ENCODE results near the gene SAMD4A.

The SAMD4A gene

DNA sequence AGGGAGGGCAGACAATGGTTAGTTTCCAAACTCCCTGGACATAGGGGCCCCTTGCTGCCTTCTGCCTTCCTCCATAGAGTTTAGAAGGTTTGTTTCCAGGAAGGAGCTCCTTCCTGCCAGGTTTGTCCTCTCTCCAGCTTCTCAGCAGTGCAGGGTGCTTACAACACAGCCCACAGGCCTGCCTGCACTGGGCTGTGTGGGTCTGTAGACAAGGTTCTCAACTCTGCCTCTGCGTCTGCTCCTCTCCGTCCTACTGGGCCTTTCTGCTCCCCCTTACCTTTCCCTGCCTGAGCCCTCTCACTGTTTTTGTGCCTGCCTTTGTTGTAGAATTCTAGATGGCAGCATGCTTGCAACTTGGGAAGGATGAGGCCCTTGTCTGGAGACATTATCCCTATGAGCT is 124.0 kb downstream of the SAMD4A start:
- TF ChIP-seq FOXM1 (IDR thresholded peaks at IDR 0.05; ENCODE audit: borderline replicate concordance, low read depth) = no peak
- TF ChIP-seq, protein P1, sequence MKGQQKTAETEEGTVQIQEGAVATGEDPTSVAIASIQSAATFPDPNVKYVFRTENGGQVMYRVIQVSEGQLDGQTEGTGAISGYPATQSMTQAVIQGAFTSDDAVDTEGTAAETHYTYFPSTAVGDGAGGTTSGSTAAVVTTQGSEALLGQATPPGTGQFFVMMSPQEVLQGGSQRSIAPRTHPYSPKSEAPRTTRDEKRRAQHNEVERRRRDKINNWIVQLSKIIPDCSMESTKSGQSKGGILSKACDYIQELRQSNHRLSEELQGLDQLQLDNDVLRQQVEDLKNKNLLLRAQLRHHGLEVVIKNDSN (IDR thresholded peaks at IDR 0.05) = no peak
- no peak for TF ChIP-seq EP300 (IDR thresholded peaks at IDR 0.05; ENCODE audit: borderline replicate concordance)
- no peak for TF ChIP-seq EGR1 (IDR thresholded peaks at IDR 0.05)
- no peak for TF ChIP-seq YY1 (IDR thresholded peaks at IDR 0.05; ENCODE audit: low read depth)
- TF ChIP-seq CREB1 (IDR thresholded peaks at IDR 0.05; ENCODE audit: low read depth) = no peak
- no peak for TF ChIP-seq RAD21 (IDR thresholded peaks at IDR 0.05; ENCODE audit: low read depth)
- TF ChIP-seq TEAD4 (IDR thresholded peaks at IDR 0.05) = no peak
- no peak for TF ChIP-seq CEBPB (IDR thresholded peaks at IDR 0.05)
- no peak for TF ChIP-seq TAF1 (IDR thresholded peaks at IDR 0.05; ENCODE audit: low read depth)
- no peak for TF ChIP-seq MAX (IDR thresholded peaks at IDR 0.05)
- TF ChIP-seq ZBTB7A (IDR thresholded peaks at IDR 0.05; ENCODE audit: low read depth) = no peak
- TF ChIP-seq, protein P2, sequence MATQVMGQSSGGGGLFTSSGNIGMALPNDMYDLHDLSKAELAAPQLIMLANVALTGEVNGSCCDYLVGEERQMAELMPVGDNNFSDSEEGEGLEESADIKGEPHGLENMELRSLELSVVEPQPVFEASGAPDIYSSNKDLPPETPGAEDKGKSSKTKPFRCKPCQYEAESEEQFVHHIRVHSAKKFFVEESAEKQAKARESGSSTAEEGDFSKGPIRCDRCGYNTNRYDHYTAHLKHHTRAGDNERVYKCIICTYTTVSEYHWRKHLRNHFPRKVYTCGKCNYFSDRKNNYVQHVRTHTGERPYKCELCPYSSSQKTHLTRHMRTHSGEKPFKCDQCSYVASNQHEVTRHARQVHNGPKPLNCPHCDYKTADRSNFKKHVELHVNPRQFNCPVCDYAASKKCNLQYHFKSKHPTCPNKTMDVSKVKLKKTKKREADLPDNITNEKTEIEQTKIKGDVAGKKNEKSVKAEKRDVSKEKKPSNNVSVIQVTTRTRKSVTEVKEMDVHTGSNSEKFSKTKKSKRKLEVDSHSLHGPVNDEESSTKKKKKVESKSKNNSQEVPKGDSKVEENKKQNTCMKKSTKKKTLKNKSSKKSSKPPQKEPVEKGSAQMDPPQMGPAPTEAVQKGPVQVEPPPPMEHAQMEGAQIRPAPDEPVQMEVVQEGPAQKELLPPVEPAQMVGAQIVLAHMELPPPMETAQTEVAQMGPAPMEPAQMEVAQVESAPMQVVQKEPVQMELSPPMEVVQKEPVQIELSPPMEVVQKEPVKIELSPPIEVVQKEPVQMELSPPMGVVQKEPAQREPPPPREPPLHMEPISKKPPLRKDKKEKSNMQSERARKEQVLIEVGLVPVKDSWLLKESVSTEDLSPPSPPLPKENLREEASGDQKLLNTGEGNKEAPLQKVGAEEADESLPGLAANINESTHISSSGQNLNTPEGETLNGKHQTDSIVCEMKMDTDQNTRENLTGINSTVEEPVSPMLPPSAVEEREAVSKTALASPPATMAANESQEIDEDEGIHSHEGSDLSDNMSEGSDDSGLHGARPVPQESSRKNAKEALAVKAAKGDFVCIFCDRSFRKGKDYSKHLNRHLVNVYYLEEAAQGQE (IDR thresholded peaks at IDR 0.05; ENCODE audit: low read depth) = no peak
- no peak for TF ChIP-seq NFIC (IDR thresholded peaks at IDR 0.05)

DNA sequence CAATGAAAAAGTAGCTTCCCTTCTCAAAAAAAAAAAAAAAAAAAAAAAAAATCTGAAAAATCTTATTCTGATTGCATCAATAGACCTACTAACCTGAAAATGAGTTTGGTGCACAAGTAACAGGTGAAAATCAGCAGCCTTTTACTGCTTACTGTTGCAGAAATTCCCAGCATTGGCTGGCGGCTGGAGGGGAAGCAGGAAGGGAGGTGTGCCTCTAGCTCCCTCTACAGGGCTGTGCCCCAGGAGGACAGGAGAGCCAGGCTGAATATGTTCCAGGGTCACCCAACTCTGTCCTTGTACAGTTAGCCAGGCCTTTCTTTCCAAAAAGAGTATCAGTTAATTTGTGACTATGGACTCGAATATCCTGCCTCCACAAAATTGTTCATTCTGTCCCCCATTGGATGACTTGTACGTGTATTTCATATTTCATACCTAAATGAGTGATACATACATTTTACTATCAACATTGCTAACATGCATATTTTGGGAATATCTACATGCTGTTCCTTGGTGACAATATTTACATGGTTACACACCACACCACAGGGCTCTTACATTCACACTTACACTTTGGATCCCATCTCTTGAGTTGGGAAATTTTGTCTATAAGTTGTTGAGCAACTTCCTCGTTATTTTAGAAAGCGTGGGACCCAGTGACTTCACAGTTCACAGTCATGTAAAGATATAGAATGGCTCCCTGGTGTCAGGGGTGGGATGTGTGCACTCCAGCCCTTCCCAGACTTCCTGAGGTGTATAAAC is 124.8 kb downstream of the SAMD4A start:
- peak; percentile 39; the same call in 1 of the 2 replicates for TF ChIP-seq TEAD4 (IDR thresholded peaks at IDR 0.05)
- 0 out of 2 replicates have a peak, but pooled peaks have one; percentile 15 for TF ChIP-seq NFIC (IDR thresholded peaks at IDR 0.05)
- TF ChIP-seq CREB1 (IDR thresholded peaks at IDR 0.05; ENCODE audit: low read depth) = no peak
- peak; percentile 95 for TF ChIP-seq RAD21 (IDR thresholded peaks at IDR 0.05; ENCODE audit: low read depth)

GRCh38 chr14:54692284-54692772 is 125.4 kb downstream of the SAMD4A start:
- TF ChIP-seq EP300 (IDR thresholded peaks at IDR 0.05; ENCODE audit: borderline replicate concordance) = no peak
- no peak for TF ChIP-seq RAD21 (IDR thresholded peaks at IDR 0.05; ENCODE audit: low read depth)
- TF ChIP-seq MAX (IDR thresholded peaks at IDR 0.05) = no peak
- no peak for TF ChIP-seq CREB1 (IDR thresholded peaks at IDR 0.05; ENCODE audit: low read depth)
- no peak for TF ChIP-seq TAF1 (IDR thresholded peaks at IDR 0.05; ENCODE audit: low read depth)
- no peak for TF ChIP-seq ZBTB7A (IDR thresholded peaks at IDR 0.05; ENCODE audit: low read depth)
- TF ChIP-seq, protein P1 (IDR thresholded peaks at IDR 0.05) = no peak
- TF ChIP-seq, protein P2 (IDR thresholded peaks at IDR 0.05; ENCODE audit: low read depth) = no peak
- TF ChIP-seq CEBPB (IDR thresholded peaks at IDR 0.05) = no peak
- TF ChIP-seq NFIC (IDR thresholded peaks at IDR 0.05) = no peak
- no peak for TF ChIP-seq EGR1 (IDR thresholded peaks at IDR 0.05)
- TF ChIP-seq TEAD4 (IDR thresholded peaks at IDR 0.05) = no peak
- no peak for TF ChIP-seq TCF12 (IDR thresholded peaks at IDR 0.05; ENCODE audit: low read depth)
- no peak for TF ChIP-seq YY1 (IDR thresholded peaks at IDR 0.05; ENCODE audit: low read depth)
- no peak for TF ChIP-seq FOXM1 (IDR thresholded peaks at IDR 0.05; ENCODE audit: borderline replicate concordance, low read depth)

- TF ChIP-seq, protein P1 (IDR thresholded peaks at IDR 0.05) = no peak
- TF ChIP-seq TCF12 (IDR thresholded peaks at IDR 0.05; ENCODE audit: low read depth) = no peak
- TF ChIP-seq TEAD4 (IDR thresholded peaks at IDR 0.05) = no peak
- TF ChIP-seq EP300 (IDR thresholded peaks at IDR 0.05; ENCODE audit: borderline replicate concordance) = no peak
- TF ChIP-seq, protein P2 (IDR thresholded peaks at IDR 0.05; ENCODE audit: low read depth) = no peak
- no peak for TF ChIP-seq YY1 (IDR thresholded peaks at IDR 0.05; ENCODE audit: low read depth)
- no peak for TF ChIP-seq FOXM1 (IDR thresholded peaks at IDR 0.05; ENCODE audit: borderline replicate concordance, low read depth)
- no peak for TF ChIP-seq ZBTB7A (IDR thresholded peaks at IDR 0.05; ENCODE audit: low read depth)
- TF ChIP-seq CEBPB (IDR thresholded peaks at IDR 0.05) = no peak
- no peak for TF ChIP-seq MAX (IDR thresholded peaks at IDR 0.05)
Observed at GRCh38 chr14:54693761-54694160, 126.8 kb downstream of the SAMD4A start.

Data from Ishikawa (cell line).